Hematopoietic multipotent progenitor cell treated with erythropoietin and hydrocortisone succinate and interleukin-3 and kit ligand, for 15 days (in vitro differentiated cells): ENCODE results near the gene MVB12B.
A peak's percentile ranks its signal among the peaks of the same experiment; 100 is the strongest.
"Not testable (repeated sequence)": the region's sequence is repeated elsewhere in the genome, so short reads cannot be mapped to it uniquely, and the experiment has no call there.

Experiments used
- DNase-seq: peaks from one replicate; pipeline ENCODE4 v3.0.0-alpha.2; 2015; ENCODE audit warnings: low spot score

MVB12B gene

GRCh38 chr9:126474206-126474765 is 147.7 kb downstream of the MVB12B start:
- DNase-seq = no peak

- no peak for DNase-seq
These were observed 148.3 kb downstream of the MVB12B start for GRCh38 chr9:126474786-126475485.

GRCh38 chr9:126475933-126476555 is 149.4 kb downstream of the MVB12B start:
- DNase-seq = no peak

- not testable (repeated sequence) for DNase-seq
These were observed 150.8 kb downstream of the MVB12B start for GRCh38 chr9:126477432-126477831.

GRCh38 chr9:126478216-126478981 is 151.8 kb downstream of the MVB12B start:
- DNase-seq = no peak

GRCh38 chr9:126479515-126479914 is 152.9 kb downstream of the MVB12B start:
- DNase-seq = no peak

- DNase-seq = no peak
These were observed 154.2 kb downstream of the MVB12B start for GRCh38 chr9:126480813-126481212.

- no peak for DNase-seq
These were observed 155.2 kb downstream of the MVB12B start for GRCh38 chr9:126481862-126482261.

- DNase-seq = no peak
These were observed 155.9 kb downstream of the MVB12B start for GRCh38 chr9:126482361-126483044.

- DNase-seq = no peak
These were observed 156.9 kb downstream of the MVB12B start for GRCh38 chr9:126483468-126484073.

- no peak for DNase-seq
These were observed 159.0 kb downstream of the MVB12B start for GRCh38 chr9:126485662-126486061.

GRCh38 chr9:126486276-126486675 is 159.6 kb downstream of the MVB12B start:
- no peak for DNase-seq

GRCh38 chr9:126487856-126488255 is 161.2 kb downstream of the MVB12B start:
- no peak for DNase-seq

GRCh38 chr9:126488310-126488709 is 161.7 kb downstream of the MVB12B start:
- no peak for DNase-seq

GRCh38 chr9:126488881-126489404 is 162.3 kb downstream of the MVB12B start:
- DNase-seq = no peak

GRCh38 chr9:126489581-126490213 is 163.1 kb downstream of the MVB12B start:
- DNase-seq = no peak

GRCh38 chr9:126490214-126490631 is 163.6 kb downstream of the MVB12B start:
- no peak for DNase-seq

GRCh38 chr9:126490871-126491567 is 164.4 kb downstream of the MVB12B start:
- DNase-seq = peak; percentile 52

GRCh38 chr9:126491568-126491879 is 164.9 kb downstream of the MVB12B start:
- DNase-seq = no peak

- DNase-seq = no peak
These were observed 165.3 kb downstream of the MVB12B start for GRCh38 chr9:126491949-126492348.
